ENCODE measurements around the gene WT1.

DNA sequence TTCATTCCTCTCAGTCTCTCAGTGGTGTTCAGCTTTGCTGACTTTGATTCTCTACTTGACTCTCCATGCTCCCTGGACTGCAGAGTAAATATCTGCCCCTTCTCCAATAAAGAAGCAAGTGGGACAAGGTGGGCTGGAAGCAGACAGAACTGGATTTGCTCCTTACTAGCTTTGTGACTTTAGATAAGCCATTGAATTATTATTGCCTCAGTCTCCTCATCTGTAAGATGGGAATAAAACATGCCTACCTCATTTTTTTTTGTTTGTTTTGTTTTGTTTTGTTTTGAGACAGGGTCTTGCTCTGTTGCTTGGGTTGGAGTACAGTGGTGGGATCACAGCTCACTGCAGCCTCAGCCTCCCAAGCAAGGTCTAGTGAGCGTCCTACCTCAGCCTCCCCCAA lies 44.6 kb downstream of the WT1 start:
- TF ChIP-seq RNF2 (IDR thresholded peaks at IDR 0.05; ENCODE audit: borderline replicate concordance, low read depth, low read length, missing control alignments, poor library complexity, severe bottlenecking) (no peak), RAD21 (IDR thresholded peaks at IDR 0.05 in 1 of 2, conservative IDR thresholded peaks at IDR 0.05 in 1 of 2; ENCODE audit: low read depth in 2 of 2, low read length in 2 of 2) (no peak), BCL11A (IDR thresholded peaks at IDR 0.05; ENCODE audit: low read depth in 2 of 2, low read length in 2 of 2) (no peak), POLR2A (IDR thresholded peaks at IDR 0.05; ENCODE audit: control extremely low read depth in 1 of 2, low read depth in 2 of 2, low read length in 2 of 2) (no peak), TAF1 (IDR thresholded peaks at IDR 0.05; ENCODE audit: low read depth, low read length) (no peak), POLR2AphosphoS5 (IDR thresholded peaks at IDR 0.05; ENCODE audit: low read depth, low read length) (no peak), SP4 (IDR thresholded peaks at IDR 0.05; ENCODE audit: low read length) (no peak), PHF8 (conservative IDR thresholded peaks at IDR 0.05; ENCODE audit: low read depth, low read length) (no peak), CREB1 (IDR thresholded peaks at IDR 0.05) (no peak), JUN (IDR thresholded peaks at IDR 0.05; ENCODE audit: low read depth, low read length) (no peak), MAFK (IDR thresholded peaks at IDR 0.05; ENCODE audit: low read depth, low read length) (no peak)
- TF ChIP-seq, protein P1, sequence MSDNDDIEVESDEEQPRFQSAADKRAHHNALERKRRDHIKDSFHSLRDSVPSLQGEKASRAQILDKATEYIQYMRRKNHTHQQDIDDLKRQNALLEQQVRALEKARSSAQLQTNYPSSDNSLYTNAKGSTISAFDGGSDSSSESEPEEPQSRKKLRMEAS (IDR thresholded peaks at IDR 0.05) = no peak
- TF ChIP-seq, protein P2, sequence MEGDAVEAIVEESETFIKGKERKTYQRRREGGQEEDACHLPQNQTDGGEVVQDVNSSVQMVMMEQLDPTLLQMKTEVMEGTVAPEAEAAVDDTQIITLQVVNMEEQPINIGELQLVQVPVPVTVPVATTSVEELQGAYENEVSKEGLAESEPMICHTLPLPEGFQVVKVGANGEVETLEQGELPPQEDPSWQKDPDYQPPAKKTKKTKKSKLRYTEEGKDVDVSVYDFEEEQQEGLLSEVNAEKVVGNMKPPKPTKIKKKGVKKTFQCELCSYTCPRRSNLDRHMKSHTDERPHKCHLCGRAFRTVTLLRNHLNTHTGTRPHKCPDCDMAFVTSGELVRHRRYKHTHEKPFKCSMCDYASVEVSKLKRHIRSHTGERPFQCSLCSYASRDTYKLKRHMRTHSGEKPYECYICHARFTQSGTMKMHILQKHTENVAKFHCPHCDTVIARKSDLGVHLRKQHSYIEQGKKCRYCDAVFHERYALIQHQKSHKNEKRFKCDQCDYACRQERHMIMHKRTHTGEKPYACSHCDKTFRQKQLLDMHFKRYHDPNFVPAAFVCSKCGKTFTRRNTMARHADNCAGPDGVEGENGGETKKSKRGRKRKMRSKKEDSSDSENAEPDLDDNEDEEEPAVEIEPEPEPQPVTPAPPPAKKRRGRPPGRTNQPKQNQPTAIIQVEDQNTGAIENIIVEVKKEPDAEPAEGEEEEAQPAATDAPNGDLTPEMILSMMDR (IDR thresholded peaks at IDR 0.05; ENCODE audit: control extremely low read depth in 1 of 3, insufficient read depth in 1 of 3, low read depth in 1 of 3, low read length in 3 of 3) = no peak
- TF ChIP-seq, protein P3, sequence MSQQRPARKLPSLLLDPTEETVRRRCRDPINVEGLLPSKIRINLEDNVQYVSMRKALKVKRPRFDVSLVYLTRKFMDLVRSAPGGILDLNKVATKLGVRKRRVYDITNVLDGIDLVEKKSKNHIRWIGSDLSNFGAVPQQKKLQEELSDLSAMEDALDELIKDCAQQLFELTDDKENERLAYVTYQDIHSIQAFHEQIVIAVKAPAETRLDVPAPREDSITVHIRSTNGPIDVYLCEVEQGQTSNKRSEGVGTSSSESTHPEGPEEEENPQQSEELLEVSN (IDR thresholded peaks at IDR 0.05) = no peak

All from H1 (cell line).